ENCODE data around the gene SLC39A7. TPM values are rescaled to one million over a fixed set of nuclear protein-coding genes. Genes with fewer than 3 reads are reported as not detected.

SLC39A7 gene
- total and polyA plus RNA-seq, 2 of the 13 experiments (the other 11 are each of a cell fraction or from before 2014, with no cell fraction given): 142 to 229 TPM

GRCh38 chr6:33200219-33201146 lies at the start of gene SLC39A7, which contains the start of gene RXRB (continued):
- no peak; the same call in 1 of the 2 replicates for TF ChIP-seq ZNF468 (CRISPR knock-in tag; IDR thresholded peaks at IDR 0.05)
- peak; percentile 87 for TF ChIP-seq NFRKB (IDR thresholded peaks at IDR 0.05)
- no peak for TF ChIP-seq ZNF496 (CRISPR knock-in tag; IDR thresholded peaks at IDR 0.05; ENCODE audit: insufficient replicate concordance)
- 0 out of 2 replicates have a peak, but pooled peaks have one; percentile 22 for TF ChIP-seq TRAFD1 (CRISPR knock-in tag; IDR thresholded peaks at IDR 0.05; ENCODE audit: borderline replicate concordance)
- 0 out of 2 replicates have a peak, but pooled peaks have one; percentile 88 for TF ChIP-seq ZFP36L2 (CRISPR knock-in tag; IDR thresholded peaks at IDR 0.05)
- TF ChIP-seq CBX5 (CRISPR knock-in tag; IDR thresholded peaks at IDR 0.05; ENCODE audit: borderline replicate concordance): no peak; the same call in none of the 2 replicates
- no peak; the same call in 1 of the 2 replicates for TF ChIP-seq ZNF570 (CRISPR knock-in tag; IDR thresholded peaks at IDR 0.05; ENCODE audit: borderline replicate concordance)
- peak; percentile 88 for TF ChIP-seq SP1 (IDR thresholded peaks at IDR 0.05)
- peak; percentile 78 for TF ChIP-seq SP1 (CRISPR knock-in tag; IDR thresholded peaks at IDR 0.05)
- no peak for TF ChIP-seq ZMYM3 (CRISPR knock-in tag; IDR thresholded peaks at IDR 0.05)
- peak; percentile 80 for TF ChIP-seq SP4 (CRISPR knock-in tag; IDR thresholded peaks at IDR 0.05)
- TF ChIP-seq ZNF12 (CRISPR knock-in tag; IDR thresholded peaks at IDR 0.05): peak; percentile 16; the same call in 1 of the 2 replicates
- peak; percentile 47; the same call in 1 of the 2 replicates for TF ChIP-seq SNAI1 (CRISPR knock-in tag; IDR thresholded peaks at IDR 0.05; ENCODE audit: borderline replicate concordance)
- peak; percentile 74 for TF ChIP-seq AGO1 (IDR thresholded peaks at IDR 0.05; ENCODE audit: low read depth, low read length, poor library complexity, severe bottlenecking)
- TF ChIP-seq ZNF124 (CRISPR knock-in tag; IDR thresholded peaks at IDR 0.05): peak; percentile 15; the same call in 1 of the 2 replicates
- TF ChIP-seq HMG20B (CRISPR knock-in tag; conservative IDR thresholded peaks at IDR 0.05): 0 out of 2 replicates have a peak, but pooled peaks have one; percentile 53
- no peak for TF ChIP-seq ATAD3A (CRISPR knock-in tag; IDR thresholded peaks at IDR 0.05)
- 0 out of 2 replicates have a peak, but pooled peaks have one; percentile 41 for TF ChIP-seq ZFP62 (CRISPR knock-in tag; IDR thresholded peaks at IDR 0.05)
- peak; percentile 86 for TF ChIP-seq ZNF878 (CRISPR knock-in tag; IDR thresholded peaks at IDR 0.05)
- TF ChIP-seq EEA1 (CRISPR knock-in tag; IDR thresholded peaks at IDR 0.05; ENCODE audit: borderline replicate concordance): peak; percentile 68; the same call in 1 of the 2 replicates
- TF ChIP-seq ZNF329 (CRISPR knock-in tag; IDR thresholded peaks at IDR 0.05; ENCODE audit: low read depth): 0 out of 2 replicates have a peak, but pooled peaks have one; percentile 74
- TF ChIP-seq ZNF766 (CRISPR knock-in tag; IDR thresholded peaks at IDR 0.05; ENCODE audit: borderline replicate concordance): peak; percentile 77; the same call in 1 of the 2 replicates
- 0 out of 2 replicates have a peak, but pooled peaks have one; percentile 8 for TF ChIP-seq TFAP4 (IDR thresholded peaks at IDR 0.05; ENCODE audit: borderline replicate concordance, low read depth)
- TF ChIP-seq ZNF841 (CRISPR knock-in tag; IDR thresholded peaks at IDR 0.05; ENCODE audit: borderline replicate concordance): no peak
- no peak for TF ChIP-seq HNRNPUL1 (IDR thresholded peaks at IDR 0.05; ENCODE audit: low read depth, low read length)
